ENCODE data around the gene CEP85.

The CEP85 gene

GRCh38 chr1:26318338-26319064 lies 84.5 kb downstream of the CEP85 start:
- DNase-seq, result peak; percentile 58

GRCh38 chr1:26320896-26321295 lies 86.9 kb downstream of the CEP85 start:
- no peak for DNase-seq

GRCh38 chr1:26321315-26322041 lies 87.5 kb downstream of the CEP85 start:
- DNase-seq, result peak; percentile 97

GRCh38 chr1:26322042-26322331 lies 88.0 kb downstream of the CEP85 start:
- DNase-seq, result no peak

GRCh38 chr1:26323382-26323781 lies 89.4 kb downstream of the CEP85 start:
- no peak for DNase-seq

- no peak for DNase-seq
These were observed 90.5 kb downstream of the CEP85 start for GRCh38 chr1:26324550-26324949.

- DNase-seq, result no peak
These were observed 94.0 kb downstream of the CEP85 start for GRCh38 chr1:26327956-26328362.
